ENCODE data around the gene REPIN1.

REPIN1 gene

DNA sequence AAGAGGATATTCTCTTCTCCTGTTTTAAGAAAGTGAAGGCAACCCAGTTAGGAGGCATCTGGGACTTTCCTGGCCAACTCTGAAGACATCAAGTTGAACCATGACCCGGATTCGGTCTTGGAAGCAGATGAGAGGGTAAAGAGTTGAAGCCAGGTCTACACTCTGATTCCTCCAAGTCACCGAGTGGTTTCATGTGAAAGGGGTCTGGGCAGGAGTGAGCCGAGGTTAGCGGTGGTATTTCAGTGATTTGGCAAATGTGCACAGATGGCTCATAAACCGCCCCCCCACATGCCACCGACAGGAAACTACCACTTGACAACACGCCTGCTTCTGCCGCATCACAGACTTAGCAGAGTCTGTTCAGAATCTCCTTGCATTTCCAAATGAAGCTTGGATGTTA is 11.4 kb upstream of the REPIN1 start:
- Histone ChIP-seq H3K9me3 (ENCODE audit: control insufficient read depth, low read length) (no peaks in the 10 kb centered on the region), H3K4me3 (ENCODE audit: low read length) (no peak overlapping the region), H3K27me3 (ENCODE audit: control insufficient read depth, insufficient read depth, low read length) (no peaks in the 10 kb centered on the region), H3K9ac (ENCODE audit: low read length) (no peak overlapping the region), H3K36me3 (ENCODE audit: control insufficient read depth, insufficient read depth, low read length) (no peaks in the 10 kb centered on the region), H3K4me1 (ENCODE audit: control insufficient read depth, insufficient read depth, low read length) (peaks cover 15% of the 10 kb centered on the region)

DNA sequence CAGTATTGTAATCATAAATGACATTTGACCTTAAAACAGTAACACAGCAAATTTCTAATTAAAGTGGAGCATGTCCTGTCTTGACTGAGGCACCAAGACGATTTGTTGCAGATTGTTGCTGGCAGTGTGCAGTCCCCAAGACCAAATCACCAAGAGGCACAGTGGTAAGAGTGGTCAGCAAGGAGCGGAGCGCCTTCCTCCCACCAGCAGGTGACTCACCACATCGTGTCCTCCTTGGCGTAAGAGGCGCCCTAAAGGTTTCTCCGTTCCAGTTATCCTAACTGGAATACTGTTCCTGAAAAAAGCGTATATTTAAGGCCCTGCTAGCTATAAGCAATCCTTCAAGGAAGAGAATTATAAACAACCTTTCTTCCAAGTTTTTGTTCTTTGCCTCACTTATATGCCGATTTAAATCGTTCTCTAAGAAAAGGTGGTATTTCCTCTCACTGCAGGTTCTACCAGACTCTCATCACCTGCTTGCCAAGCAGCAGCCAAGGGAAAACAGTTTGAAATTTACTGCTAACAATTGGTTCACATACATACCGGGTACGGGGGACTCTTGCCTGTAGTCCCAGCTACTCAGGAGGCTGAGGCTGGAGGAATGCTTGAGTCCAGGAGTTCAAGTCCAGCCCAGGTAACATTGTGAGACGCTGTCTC is 10.7 kb upstream of the REPIN1 start:
- H3K27me3 ChIP-seq (ENCODE audit: control insufficient read depth, insufficient read depth, low read length): no peaks in the 10 kb centered on the region
- peaks cover 15% of the 10 kb centered on the region for H3K4me1 ChIP-seq (ENCODE audit: control insufficient read depth, insufficient read depth, low read length)
- no peaks in the 10 kb centered on the region for H3K36me3 ChIP-seq (ENCODE audit: control insufficient read depth, insufficient read depth, low read length)
- H3K9me3 ChIP-seq (ENCODE audit: control insufficient read depth, low read length): no peaks in the 10 kb centered on the region
- H3K4me3 ChIP-seq (ENCODE audit: low read length): no peak overlapping the region
- H3K9ac ChIP-seq (ENCODE audit: low read length): no peak overlapping the region

DNA sequence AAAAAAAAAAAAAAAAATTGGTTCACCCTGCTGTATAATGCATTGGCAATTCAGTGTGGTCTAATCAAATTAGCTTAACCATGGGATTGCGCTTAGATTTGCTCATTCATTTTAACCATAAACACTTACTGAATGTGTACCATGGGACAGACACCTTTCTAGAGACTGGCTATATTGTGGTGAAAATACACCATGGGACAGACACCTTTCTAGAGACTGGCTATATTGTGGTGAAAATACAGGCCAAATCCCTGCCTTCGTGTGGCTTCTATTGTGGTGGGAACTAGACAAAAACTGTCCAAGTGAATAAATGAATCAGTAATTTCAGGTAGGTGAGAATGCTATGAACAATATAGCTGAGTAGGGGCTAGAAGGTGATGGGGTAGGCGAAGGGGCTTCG is 10.2 kb upstream of the REPIN1 start:
- no peaks in the 10 kb centered on the region for H3K36me3 ChIP-seq (ENCODE audit: control insufficient read depth, insufficient read depth, low read length)
- H3K4me3 ChIP-seq (ENCODE audit: low read length): no peak overlapping the region
- no peaks in the 10 kb centered on the region for H3K27me3 ChIP-seq (ENCODE audit: control insufficient read depth, insufficient read depth, low read length)
- peaks cover 15% of the 10 kb centered on the region for H3K4me1 ChIP-seq (ENCODE audit: control insufficient read depth, insufficient read depth, low read length)
- no peaks in the 10 kb centered on the region for H3K9me3 ChIP-seq (ENCODE audit: control insufficient read depth, low read length)
- H3K9ac ChIP-seq (ENCODE audit: low read length): no peak overlapping the region

DNA sequence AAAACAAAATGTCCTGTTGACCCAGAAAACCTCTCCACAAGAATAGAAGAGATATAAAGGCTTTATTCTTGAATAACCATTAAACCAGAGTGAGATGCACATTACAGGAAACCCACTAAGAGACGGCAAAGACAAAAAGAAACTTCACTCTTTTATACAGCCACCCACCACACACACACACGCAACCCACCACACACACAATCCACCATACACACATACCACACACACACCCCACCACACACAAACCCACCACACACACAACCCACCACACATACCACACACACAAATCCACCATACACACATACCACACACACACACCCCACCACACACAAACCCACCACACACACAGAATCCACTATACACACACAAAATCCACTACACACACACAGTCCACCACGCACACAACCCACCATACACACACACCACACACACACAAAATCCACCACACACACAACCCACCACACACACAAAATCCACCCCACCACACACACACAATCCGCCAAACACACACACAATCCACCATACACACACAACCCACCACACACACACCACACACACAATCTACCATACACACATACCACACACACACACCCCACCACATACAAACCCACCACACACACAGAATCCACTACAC is 9.5 kb upstream of the REPIN1 start:
- no peaks in the 10 kb centered on the region for H3K27me3 ChIP-seq (ENCODE audit: control insufficient read depth, insufficient read depth, low read length)
- H3K4me1 ChIP-seq (ENCODE audit: control insufficient read depth, insufficient read depth, low read length): peaks cover 15% of the 10 kb centered on the region
- H3K36me3 ChIP-seq (ENCODE audit: control insufficient read depth, insufficient read depth, low read length): no peaks in the 10 kb centered on the region
- H3K4me3 ChIP-seq (ENCODE audit: low read length): no peak overlapping the region
- no peak overlapping the region for H3K9ac ChIP-seq (ENCODE audit: low read length)
- no peaks in the 10 kb centered on the region for H3K9me3 ChIP-seq (ENCODE audit: control insufficient read depth, low read length)

DNA sequence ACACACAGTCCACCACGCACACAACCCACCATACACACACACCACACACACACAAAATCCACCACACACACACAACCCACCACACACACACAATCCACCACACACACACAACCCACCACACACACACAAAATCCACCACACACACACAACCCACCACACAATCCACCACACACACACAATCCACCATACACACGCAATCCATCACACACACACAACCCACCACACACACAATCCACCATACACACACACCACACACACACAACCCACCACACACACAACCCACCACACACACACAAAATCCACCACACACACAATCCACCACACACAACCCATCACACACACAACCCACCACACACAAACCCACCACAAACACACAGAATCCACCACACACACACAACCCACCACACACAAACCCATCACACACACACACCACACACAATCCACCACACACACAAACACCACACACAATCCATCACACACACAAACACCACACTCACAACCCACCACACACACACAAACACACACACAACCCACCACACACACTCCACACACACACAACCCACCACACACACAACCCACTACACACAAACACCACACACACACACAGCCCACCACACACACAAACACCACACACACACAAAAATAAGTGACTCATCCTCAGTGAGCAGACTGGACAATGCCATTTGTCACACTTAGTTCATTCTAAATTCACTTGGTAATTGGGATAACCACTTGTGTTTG is 8.8 kb upstream of the REPIN1 start:
- H3K4me1 ChIP-seq (ENCODE audit: control insufficient read depth, insufficient read depth, low read length): peaks cover 15% of the 10 kb centered on the region
- no peaks in the 10 kb centered on the region for H3K9me3 ChIP-seq (ENCODE audit: control insufficient read depth, low read length)
- no peaks in the 10 kb centered on the region for H3K27me3 ChIP-seq (ENCODE audit: control insufficient read depth, insufficient read depth, low read length)
- no peak overlapping the region for H3K9ac ChIP-seq (ENCODE audit: low read length)
- no peaks in the 10 kb centered on the region for H3K36me3 ChIP-seq (ENCODE audit: control insufficient read depth, insufficient read depth, low read length)
- H3K4me3 ChIP-seq (ENCODE audit: low read length): no peak overlapping the region

DNA sequence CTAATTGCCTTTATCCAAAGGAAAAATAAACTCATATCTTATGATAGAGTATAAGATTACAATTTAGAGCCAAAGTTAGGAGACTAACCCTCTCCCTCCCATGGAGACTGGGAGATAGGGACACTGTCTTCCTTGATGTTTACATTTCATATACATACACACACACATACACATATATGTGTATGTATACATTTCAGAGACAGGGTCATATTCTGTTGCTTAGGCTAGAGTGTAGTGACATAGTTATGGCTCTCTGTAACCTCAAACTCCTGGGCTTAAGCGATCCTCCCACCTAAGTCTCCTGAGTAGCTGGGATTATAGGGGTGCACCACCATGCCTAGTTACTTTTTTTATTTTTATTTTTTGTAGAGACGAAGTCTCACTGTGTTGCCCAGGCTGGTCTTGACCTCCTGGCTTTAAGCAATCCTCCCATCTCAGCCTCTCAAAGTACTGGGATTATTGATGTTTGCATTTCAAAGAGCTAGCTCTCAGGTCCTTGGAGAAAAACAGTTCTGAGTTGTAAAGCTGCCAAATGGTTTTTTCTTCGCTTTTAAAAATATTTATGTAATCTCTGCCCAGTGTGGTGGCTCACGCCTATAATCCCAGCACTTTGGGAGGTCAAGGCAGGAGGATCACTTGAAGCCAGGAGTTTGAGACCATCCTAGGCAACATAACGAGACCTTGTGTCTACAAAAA is 8.1 kb upstream of the REPIN1 start:
- Histone ChIP-seq H3K9ac (ENCODE audit: low read length) (no peak overlapping the region), H3K36me3 (ENCODE audit: control insufficient read depth, insufficient read depth, low read length) (no peaks in the 10 kb centered on the region), H3K9me3 (ENCODE audit: control insufficient read depth, low read length) (no peaks in the 10 kb centered on the region), H3K4me3 (ENCODE audit: low read length) (no peak overlapping the region), H3K27me3 (ENCODE audit: control insufficient read depth, insufficient read depth, low read length) (no peaks in the 10 kb centered on the region), H3K4me1 (ENCODE audit: control insufficient read depth, insufficient read depth, low read length) (peaks cover 7% of the 10 kb centered on the region)

DNA sequence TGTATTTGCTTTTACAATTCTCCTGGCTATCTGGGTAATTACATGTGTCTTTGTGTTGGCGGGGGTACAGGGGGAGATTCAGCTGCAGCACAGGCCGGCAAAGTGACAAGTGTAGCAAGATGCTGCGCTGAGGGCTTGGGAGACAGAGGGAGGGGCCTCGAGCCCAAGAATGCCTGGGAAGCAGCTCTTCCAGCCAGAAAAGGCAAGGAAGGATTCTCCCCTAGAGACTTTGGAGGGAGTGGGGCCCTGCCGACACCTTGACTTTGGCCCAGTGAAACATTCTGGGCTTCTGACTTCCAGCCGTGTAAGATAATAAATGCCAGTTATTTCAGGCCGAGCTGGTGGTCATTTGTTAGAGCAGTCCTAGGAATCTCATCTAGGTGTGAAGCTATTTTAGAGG is 7.2 kb upstream of the REPIN1 start:
- H3K27me3 ChIP-seq (ENCODE audit: control insufficient read depth, insufficient read depth, low read length): no peaks in the 10 kb centered on the region
- no peak overlapping the region for H3K9ac ChIP-seq (ENCODE audit: low read length)
- no peaks in the 10 kb centered on the region for H3K4me1 ChIP-seq (ENCODE audit: control insufficient read depth, insufficient read depth, low read length)
- H3K4me3 ChIP-seq (ENCODE audit: low read length): no peak overlapping the region
- H3K36me3 ChIP-seq (ENCODE audit: control insufficient read depth, insufficient read depth, low read length): no peaks in the 10 kb centered on the region
- no peaks in the 10 kb centered on the region for H3K9me3 ChIP-seq (ENCODE audit: control insufficient read depth, low read length)

DNA sequence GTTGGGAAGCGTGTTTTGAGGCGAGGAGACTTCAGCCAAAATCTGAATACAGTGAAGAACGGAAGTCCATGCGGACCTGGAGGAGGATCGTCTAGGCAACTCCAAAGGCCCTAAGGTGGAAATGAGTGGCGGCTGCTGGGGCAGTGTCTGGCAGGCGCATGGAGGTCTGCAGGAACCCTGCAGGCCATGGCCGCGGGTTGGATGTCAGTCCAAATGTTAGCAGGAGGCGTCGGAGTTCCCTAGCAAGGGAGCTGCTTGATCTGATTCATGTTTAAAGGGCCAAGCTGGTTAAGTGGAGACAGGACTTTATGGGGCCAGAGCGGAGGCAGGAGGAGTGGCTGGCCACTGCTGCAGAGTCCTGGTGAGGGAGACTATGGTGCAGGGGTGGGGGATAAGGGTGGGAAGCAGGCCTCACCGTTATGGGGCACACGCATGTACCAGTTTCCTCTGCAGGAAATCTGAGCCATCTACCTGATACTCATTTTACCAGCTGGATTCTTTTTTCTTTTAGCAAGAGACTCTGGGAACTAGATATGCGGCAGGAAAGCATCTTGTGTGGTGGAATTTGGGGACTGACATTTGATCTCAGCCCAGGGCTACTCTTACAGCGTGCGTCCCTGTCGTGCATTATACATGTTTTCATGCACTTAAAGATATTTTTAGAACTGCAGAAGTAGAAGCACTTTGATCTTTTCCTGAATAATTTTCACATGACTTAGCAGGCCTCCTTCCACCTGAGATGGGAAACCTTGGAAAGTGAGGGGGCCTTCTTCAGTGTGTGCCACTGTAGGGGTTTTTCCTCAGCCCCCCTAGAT is 6.6 kb upstream of the REPIN1 start:
- Histone ChIP-seq H3K4me3 (ENCODE audit: low read length) (no peak overlapping the region), H3K9ac (ENCODE audit: low read length) (no peak overlapping the region), H3K27me3 (ENCODE audit: control insufficient read depth, insufficient read depth, low read length) (no peaks in the 10 kb centered on the region), H3K36me3 (ENCODE audit: control insufficient read depth, insufficient read depth, low read length) (no peaks in the 10 kb centered on the region), H3K4me1 (ENCODE audit: control insufficient read depth, insufficient read depth, low read length) (no peaks in the 10 kb centered on the region), H3K9me3 (ENCODE audit: control insufficient read depth, low read length) (no peaks in the 10 kb centered on the region)

DNA sequence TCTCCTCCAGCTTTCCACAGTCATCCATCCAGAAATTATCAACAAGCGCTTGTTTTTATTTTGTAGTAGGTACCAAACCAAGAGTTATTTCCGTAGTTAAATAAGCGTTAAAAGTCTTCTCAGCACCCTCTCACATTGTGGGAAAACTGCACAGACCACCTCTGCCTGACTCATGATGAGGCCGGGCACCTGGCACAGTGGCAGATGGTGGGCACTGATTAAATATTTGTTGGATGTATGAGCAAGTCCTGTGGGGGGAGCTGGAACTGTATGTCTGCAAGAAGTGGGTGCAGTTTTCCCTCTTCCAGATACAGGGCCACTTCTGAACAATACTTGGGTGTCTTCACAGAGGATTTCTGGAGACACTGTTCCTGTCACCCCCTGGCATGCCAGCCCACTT is 5.3 kb upstream of the REPIN1 start:
- no peak overlapping the region for H3K4me3 ChIP-seq (ENCODE audit: low read length)
- no peaks in the 10 kb centered on the region for H3K27me3 ChIP-seq (ENCODE audit: control insufficient read depth, insufficient read depth, low read length)
- no peaks in the 10 kb centered on the region for H3K36me3 ChIP-seq (ENCODE audit: control insufficient read depth, insufficient read depth, low read length)
- H3K9ac ChIP-seq (ENCODE audit: low read length): no peak overlapping the region
- no peaks in the 10 kb centered on the region for H3K9me3 ChIP-seq (ENCODE audit: control insufficient read depth, low read length)
- peaks cover 6% of the 10 kb centered on the region for H3K4me1 ChIP-seq (ENCODE audit: control insufficient read depth, insufficient read depth, low read length)

DNA sequence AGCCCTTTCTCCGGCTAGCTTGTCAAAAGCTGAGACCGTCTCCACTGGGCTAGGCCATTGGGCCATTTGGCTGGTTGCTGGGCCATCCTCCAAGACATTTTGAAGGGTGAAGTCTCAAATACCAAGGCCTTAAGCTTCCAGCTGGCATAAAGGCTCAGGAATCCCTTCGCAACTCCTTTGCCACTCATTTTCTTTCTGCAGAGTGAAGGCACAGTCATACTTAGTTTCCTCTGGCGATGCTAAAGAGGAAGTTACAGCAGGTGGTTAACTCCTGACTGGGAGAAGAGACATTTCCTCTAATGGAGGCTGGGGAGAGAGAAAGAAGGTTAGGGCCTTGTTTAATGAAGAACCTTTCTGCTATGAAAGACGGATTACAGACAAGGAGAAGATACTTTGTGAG is 4.8 kb upstream of the REPIN1 start:
- peaks cover 6% of the 10 kb centered on the region for H3K4me1 ChIP-seq (ENCODE audit: control insufficient read depth, insufficient read depth, low read length)
- no peaks in the 10 kb centered on the region for H3K9me3 ChIP-seq (ENCODE audit: control insufficient read depth, low read length)
- no peak overlapping the region for H3K9ac ChIP-seq (ENCODE audit: low read length)
- no peaks in the 10 kb centered on the region for H3K27me3 ChIP-seq (ENCODE audit: control insufficient read depth, insufficient read depth, low read length)
- no peaks in the 10 kb centered on the region for H3K36me3 ChIP-seq (ENCODE audit: control insufficient read depth, insufficient read depth, low read length)
- no peak overlapping the region for H3K4me3 ChIP-seq (ENCODE audit: low read length)

DNA sequence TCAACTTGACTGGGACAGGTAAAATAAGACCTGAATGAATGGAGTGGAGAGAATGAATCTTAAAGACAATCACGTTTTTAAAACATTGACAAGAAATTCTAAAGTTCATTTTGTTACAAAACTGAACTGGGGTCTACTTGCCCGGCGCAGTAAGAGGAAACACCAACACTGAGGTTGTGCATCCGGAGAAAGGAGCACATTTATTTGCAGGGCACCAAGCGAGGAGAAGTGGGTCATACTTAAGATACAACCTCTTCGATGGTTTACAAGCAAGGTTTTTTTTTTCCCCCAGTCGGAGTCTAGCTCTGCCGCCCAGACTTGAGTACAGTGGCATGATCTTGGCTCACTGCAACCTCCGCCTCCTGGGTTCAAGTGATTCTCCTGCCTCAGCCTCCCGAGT is 3.4 kb upstream of the REPIN1 start:
- Histone ChIP-seq H3K4me3 (ENCODE audit: low read length) (no peak overlapping the region), H3K4me1 (ENCODE audit: control insufficient read depth, insufficient read depth, low read length) (peaks cover 14% of the 10 kb centered on the region), H3K27me3 (ENCODE audit: control insufficient read depth, insufficient read depth, low read length) (no peaks in the 10 kb centered on the region), H3K36me3 (ENCODE audit: control insufficient read depth, insufficient read depth, low read length) (no peaks in the 10 kb centered on the region), H3K9me3 (ENCODE audit: control insufficient read depth, low read length) (no peaks in the 10 kb centered on the region), H3K9ac (ENCODE audit: low read length) (no peak overlapping the region)

Data from mucosa of stomach (tissue), 1 donor.